NK-92 treated with Interleukin-12 subunit alpha and Interleukin-12 subunit beta, amount 100 ng/mL, for 24 hours (cell line): ENCODE results near the gene RTN4.

Source experiments
- DNase-seq: peaks from one replicate; lab custom pipeline; 2025; lab: John Stamatoyannopoulos, UW

The RTN4 gene

GRCh38 chr2:55038428-55038827, 11.8 kb downstream of the RTN4 start:
- no peak for DNase-seq

GRCh38 chr2:55035716-55036115, 14.5 kb downstream of the RTN4 start:
- DNase-seq = no peak

GRCh38 chr2:55033921-55034320, 16.3 kb downstream of the RTN4 start:
- DNase-seq = no peak

- DNase-seq = no peak
These were observed 17.0 kb downstream of the RTN4 start for GRCh38 chr2:55033076-55033742.

- no peak for DNase-seq
These were observed 18.7 kb downstream of the RTN4 start for GRCh38 chr2:55031505-55031904.

GRCh38 chr2:55030766-55031165, 19.5 kb downstream of the RTN4 start:
- no peak for DNase-seq

- DNase-seq = no peak
These were observed 21.2 kb downstream of the RTN4 start for GRCh38 chr2:55029098-55029497.

GRCh38 chr2:55027226-55027625, 23.0 kb downstream of the RTN4 start:
- no peak for DNase-seq

- DNase-seq = no peak
These were observed 24.0 kb downstream of the RTN4 start for GRCh38 chr2:55026202-55026601.

- DNase-seq = no peak
These were observed 24.6 kb downstream of the RTN4 start for GRCh38 chr2:55025627-55026026.

- no peak for DNase-seq
These were observed 25.2 kb downstream of the RTN4 start for GRCh38 chr2:55025082-55025481.

- DNase-seq = no peak
These were observed 27.8 kb downstream of the RTN4 start for GRCh38 chr2:55022476-55022875.

GRCh38 chr2:55019526-55020258, 30.6 kb downstream of the RTN4 start:
- no peak for DNase-seq

- no peak for DNase-seq
These were observed 31.6 kb downstream of the RTN4 start for GRCh38 chr2:55018619-55019018.

- no peak for DNase-seq
These were observed 32.4 kb downstream of the RTN4 start for GRCh38 chr2:55017880-55018279.

- DNase-seq = no peak
These were observed 32.8 kb downstream of the RTN4 start for GRCh38 chr2:55017428-55017827.

GRCh38 chr2:55014962-55015939, 35.0 kb downstream of the RTN4 start:
- DNase-seq = no peak

- DNase-seq = no peak
These were observed 36.3 kb downstream of the RTN4 start for GRCh38 chr2:55013936-55014335.

GRCh38 chr2:55012672-55013484, 37.4 kb downstream of the RTN4 start:
- no peak for DNase-seq

- no peak for DNase-seq
These were observed 38.2 kb downstream of the RTN4 start for GRCh38 chr2:55011831-55012671.

GRCh38 chr2:55010915-55011314, 39.3 kb downstream of the RTN4 start:
- DNase-seq = no peak
